Measurements from ENCODE around the gene TRIAP1.

Gene TRIAP1

DNA sequence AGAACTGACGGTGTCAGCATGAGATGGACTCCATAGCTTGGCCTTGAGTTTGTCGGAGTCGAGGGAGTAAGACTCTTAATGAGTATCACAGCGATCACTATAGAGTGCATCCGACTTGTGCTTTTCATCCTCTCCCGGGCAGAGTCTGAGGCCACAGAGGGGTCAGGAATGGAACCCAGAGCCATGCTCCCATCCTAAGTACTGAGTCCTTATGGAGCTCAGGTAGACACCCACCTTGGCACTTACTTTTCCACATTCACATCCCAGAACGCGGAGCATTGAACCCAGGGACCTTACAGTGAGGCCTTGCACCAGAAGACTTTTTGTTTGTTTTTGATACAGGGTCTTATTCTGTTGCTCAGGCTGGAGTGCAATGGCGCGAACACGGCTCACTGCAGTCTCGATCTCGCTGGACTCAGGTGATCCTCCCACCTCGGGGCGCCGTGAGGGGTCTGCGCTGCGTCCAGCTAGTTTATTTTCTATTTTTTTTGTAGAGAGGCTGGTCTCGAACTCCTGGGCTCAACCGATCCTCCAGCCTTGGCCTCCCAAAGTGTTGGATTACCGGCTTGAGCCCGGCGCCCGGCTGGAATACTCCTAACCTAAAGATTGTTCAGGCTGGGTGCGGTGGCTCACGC is 24.1 kb upstream of the TRIAP1 start:
- ATAC-seq, result peak; percentile 52

DNA sequence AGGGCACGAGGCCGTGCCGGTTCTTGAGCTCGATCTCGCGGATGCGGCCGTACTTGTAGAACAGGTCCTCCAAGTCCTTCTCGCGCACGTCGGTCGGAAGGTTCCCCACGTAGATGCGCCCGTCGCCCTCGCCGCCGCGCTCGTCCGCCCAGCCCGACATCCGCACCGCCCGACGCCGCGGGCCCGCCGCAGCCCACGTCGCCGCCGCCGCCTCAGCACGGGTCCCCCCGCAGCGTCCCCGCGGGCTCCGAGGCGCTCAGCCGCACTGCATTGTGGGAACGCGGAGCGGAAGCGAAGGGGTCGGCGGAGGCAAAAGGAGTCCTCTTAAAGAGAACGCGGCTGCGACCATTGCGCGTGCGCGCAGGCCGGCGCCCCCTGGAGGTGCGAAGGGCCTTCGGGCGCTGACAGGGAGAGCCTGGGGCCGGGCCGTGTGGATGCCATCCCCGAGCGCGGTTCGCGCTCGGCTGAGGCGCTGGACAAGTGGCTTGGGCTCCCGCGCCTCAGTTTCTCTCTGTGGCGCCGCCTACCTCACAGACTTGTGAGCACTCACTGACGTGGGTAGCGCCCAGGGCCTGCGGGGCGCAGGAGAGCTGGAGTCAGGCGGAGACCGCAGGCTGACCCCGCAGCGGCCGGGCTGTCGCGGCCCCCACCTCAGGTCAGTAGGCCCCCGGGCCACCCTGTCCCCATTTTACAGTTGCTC is 23.4 kb upstream of the TRIAP1 start, which contains the start of gene SRSF9:
SRSF9 (minus strand) TSS at position 299 of the 700 bp plus-strand sequence; CDS start at position 160, 139 bp downstream.
- no peak for TF ChIP-seq ZFP30 (CRISPR knock-in tag; IDR thresholded peaks at IDR 0.05)
- TF ChIP-seq TCF4 (CRISPR knock-in tag; IDR thresholded peaks at IDR 0.05; ENCODE audit: borderline replicate concordance), result no peak
- TF ChIP-seq, protein P1, sequence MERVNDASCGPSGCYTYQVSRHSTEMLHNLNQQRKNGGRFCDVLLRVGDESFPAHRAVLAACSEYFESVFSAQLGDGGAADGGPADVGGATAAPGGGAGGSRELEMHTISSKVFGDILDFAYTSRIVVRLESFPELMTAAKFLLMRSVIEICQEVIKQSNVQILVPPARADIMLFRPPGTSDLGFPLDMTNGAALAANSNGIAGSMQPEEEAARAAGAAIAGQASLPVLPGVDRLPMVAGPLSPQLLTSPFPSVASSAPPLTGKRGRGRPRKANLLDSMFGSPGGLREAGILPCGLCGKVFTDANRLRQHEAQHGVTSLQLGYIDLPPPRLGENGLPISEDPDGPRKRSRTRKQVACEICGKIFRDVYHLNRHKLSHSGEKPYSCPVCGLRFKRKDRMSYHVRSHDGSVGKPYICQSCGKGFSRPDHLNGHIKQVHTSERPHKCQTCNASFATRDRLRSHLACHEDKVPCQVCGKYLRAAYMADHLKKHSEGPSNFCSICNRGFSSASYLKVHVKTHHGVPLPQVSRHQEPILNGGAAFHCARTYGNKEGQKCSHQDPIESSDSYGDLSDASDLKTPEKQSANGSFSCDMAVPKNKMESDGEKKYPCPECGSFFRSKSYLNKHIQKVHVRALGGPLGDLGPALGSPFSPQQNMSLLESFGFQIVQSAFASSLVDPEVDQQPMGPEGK (CRISPR knock-in tag; IDR thresholded peaks at IDR 0.05; ENCODE audit: borderline replicate concordance), result peak; percentile 42; the same call in 1 of the 2 replicates
- no peak for TF ChIP-seq BACH2 (CRISPR knock-in tag; IDR thresholded peaks at IDR 0.05; ENCODE audit: borderline replicate concordance)
- peak; percentile 88 for ATAC-seq

More for the DNA sequence above, 24.1 kb upstream of the TRIAP1 start:
- TF ChIP-seq ZNF8 (CRISPR knock-in tag; IDR thresholded peaks at IDR 0.05) (no peak), CSDC2 (CRISPR knock-in tag; IDR thresholded peaks at IDR 0.05) (no peak), ZFP30 (CRISPR knock-in tag; IDR thresholded peaks at IDR 0.05) (no peak), PPARA (CRISPR knock-in tag; IDR thresholded peaks at IDR 0.05; ENCODE audit: borderline replicate concordance) (no peak), RARB (CRISPR knock-in tag; IDR thresholded peaks at IDR 0.05) (no peak), BACH2 (CRISPR knock-in tag; IDR thresholded peaks at IDR 0.05; ENCODE audit: borderline replicate concordance) (no peak), OSR1 (CRISPR knock-in tag; IDR thresholded peaks at IDR 0.05) (no peak), ARNTL (CRISPR knock-in tag; IDR thresholded peaks at IDR 0.05; ENCODE audit: borderline replicate concordance, low read depth) (no peak), ZNF70 (CRISPR knock-in tag; IDR thresholded peaks at IDR 0.05) (no peak), SNAI2 (CRISPR knock-in tag; IDR thresholded peaks at IDR 0.05) (no peak), ZFP3 (CRISPR knock-in tag; IDR thresholded peaks at IDR 0.05) (no peak), ISL1 (CRISPR knock-in tag; IDR thresholded peaks at IDR 0.05) (no peak), ZC3H10 (CRISPR knock-in tag; IDR thresholded peaks at IDR 0.05) (no peak), ESRRG (CRISPR knock-in tag; IDR thresholded peaks at IDR 0.05) (no peak), TOX (CRISPR knock-in tag; IDR thresholded peaks at IDR 0.05; ENCODE audit: borderline replicate concordance) (no peak)
- TF ChIP-seq, protein P1 (CRISPR knock-in tag; IDR thresholded peaks at IDR 0.05; ENCODE audit: borderline replicate concordance), result no peak
- TF ChIP-seq, protein P2, sequence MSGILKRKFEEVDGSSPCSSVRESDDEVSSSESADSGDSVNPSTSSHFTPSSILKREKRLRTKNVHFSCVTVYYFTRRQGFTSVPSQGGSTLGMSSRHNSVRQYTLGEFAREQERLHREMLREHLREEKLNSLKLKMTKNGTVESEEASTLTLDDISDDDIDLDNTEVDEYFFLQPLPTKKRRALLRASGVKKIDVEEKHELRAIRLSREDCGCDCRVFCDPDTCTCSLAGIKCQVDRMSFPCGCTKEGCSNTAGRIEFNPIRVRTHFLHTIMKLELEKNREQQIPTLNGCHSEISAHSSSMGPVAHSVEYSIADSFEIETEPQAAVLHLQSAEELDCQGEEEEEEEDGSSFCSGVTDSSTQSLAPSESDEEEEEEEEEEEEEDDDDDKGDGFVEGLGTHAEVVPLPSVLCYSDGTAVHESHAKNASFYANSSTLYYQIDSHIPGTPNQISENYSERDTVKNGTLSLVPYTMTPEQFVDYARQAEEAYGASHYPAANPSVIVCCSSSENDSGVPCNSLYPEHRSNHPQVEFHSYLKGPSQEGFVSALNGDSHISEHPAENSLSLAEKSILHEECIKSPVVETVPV (CRISPR knock-in tag; IDR thresholded peaks at IDR 0.05), result no peak
- TF ChIP-seq, protein P3, sequence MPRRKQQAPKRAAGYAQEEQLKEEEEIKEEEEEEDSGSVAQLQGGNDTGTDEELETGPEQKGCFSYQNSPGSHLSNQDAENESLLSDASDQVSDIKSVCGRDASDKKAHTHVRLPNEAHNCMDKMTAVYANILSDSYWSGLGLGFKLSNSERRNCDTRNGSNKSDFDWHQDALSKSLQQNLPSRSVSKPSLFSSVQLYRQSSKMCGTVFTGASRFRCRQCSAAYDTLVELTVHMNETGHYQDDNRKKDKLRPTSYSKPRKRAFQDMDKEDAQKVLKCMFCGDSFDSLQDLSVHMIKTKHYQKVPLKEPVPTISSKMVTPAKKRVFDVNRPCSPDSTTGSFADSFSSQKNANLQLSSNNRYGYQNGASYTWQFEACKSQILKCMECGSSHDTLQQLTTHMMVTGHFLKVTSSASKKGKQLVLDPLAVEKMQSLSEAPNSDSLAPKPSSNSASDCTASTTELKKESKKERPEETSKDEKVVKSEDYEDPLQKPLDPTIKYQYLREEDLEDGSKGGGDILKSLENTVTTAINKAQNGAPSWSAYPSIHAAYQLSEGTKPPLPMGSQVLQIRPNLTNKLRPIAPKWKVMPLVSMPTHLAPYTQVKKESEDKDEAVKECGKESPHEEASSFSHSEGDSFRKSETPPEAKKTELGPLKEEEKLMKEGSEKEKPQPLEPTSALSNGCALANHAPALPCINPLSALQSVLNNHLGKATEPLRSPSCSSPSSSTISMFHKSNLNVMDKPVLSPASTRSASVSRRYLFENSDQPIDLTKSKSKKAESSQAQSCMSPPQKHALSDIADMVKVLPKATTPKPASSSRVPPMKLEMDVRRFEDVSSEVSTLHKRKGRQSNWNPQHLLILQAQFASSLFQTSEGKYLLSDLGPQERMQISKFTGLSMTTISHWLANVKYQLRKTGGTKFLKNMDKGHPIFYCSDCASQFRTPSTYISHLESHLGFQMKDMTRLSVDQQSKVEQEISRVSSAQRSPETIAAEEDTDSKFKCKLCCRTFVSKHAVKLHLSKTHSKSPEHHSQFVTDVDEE (CRISPR knock-in tag; IDR thresholded peaks at IDR 0.05), result no peak
- TF ChIP-seq, protein P4, sequence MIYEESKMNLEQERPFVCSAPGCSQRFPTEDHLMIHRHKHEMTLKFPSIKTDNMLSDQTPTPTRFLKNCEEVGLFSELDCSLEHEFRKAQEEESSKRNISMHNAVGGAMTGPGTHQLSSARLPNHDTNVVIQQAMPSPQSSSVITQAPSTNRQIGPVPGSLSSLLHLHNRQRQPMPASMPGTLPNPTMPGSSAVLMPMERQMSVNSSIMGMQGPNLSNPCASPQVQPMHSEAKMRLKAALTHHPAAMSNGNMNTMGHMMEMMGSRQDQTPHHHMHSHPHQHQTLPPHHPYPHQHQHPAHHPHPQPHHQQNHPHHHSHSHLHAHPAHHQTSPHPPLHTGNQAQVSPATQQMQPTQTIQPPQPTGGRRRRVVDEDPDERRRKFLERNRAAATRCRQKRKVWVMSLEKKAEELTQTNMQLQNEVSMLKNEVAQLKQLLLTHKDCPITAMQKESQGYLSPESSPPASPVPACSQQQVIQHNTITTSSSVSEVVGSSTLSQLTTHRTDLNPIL (CRISPR knock-in tag; IDR thresholded peaks at IDR 0.05; ENCODE audit: low read depth), result no peak

All from SK-N-SH treated with all-trans-retinoic acid at 6 μM for 48 hours (cell line).